MM.1S (cell line): ENCODE results near the gene APOBEC3H.

Source experiments
- DNase-seq: peaks from one replicate; pipeline ENCODE4 v3.0.0-alpha.2; 2015
- H2AFZ ChIP-seq: fragments of 300-600 bp; sonication (generic); 2 replicates; pipeline ENCODE4 v1.6.0; 2016; ENCODE audit warnings: antibody characterized with exemption, low read length
- H3F3A ChIP-seq: fragments of 300-600 bp; sonication (generic); 2 replicates; pipeline ENCODE4 v1.6.1; 2016; ENCODE audit warnings: mild to moderate bottlenecking, antibody characterized with exemption, low read length, moderate library complexity, mixed read lengths; ENCODE audit not compliant: insufficient read depth
- H3K27ac ChIP-seq: fragments of 300-600 bp; sonication (generic); 2 replicates; pipeline ENCODE4 v1.5.1; 2016; ENCODE audit warnings: mild to moderate bottlenecking, low read length
- H3K27me3 ChIP-seq: fragments of 300-600 bp; sonication (generic); replicated peaks from 2 replicates; pipeline ENCODE4 v1.6.0; 2016; ENCODE audit warnings: low read length; ENCODE audit not compliant: insufficient read depth
- H3K36me3 ChIP-seq: fragments of 300-600 bp; sonication (generic); replicated peaks from 2 replicates; pipeline ENCODE4 v1.6.1; 2016; ENCODE audit warnings: mild to moderate bottlenecking, low read length, mixed read lengths; ENCODE audit not compliant: insufficient read depth
- H3K4me1 ChIP-seq: fragments of 300-600 bp; sonication (generic); 2 replicates; pipeline ENCODE4 v1.6.1; 2016; ENCODE audit warnings: low read length, mixed read lengths
- H3K4me2 ChIP-seq: fragments of 300-600 bp; sonication (generic); 2 replicates; pipeline ENCODE4 v1.6.0; 2016; ENCODE audit warnings: low read depth, low read length
- H3K4me3 ChIP-seq: fragments of 300-600 bp; sonication (generic); 2 replicates; pipeline ENCODE4 v1.5.1; 2016; ENCODE audit warnings: low read length, mixed read lengths
- H3K79me2 ChIP-seq: fragments of 300-600 bp; sonication (generic); 2 replicates; pipeline ENCODE4 v1.6.1; 2016; ENCODE audit warnings: mixed run types, low read length, mixed read lengths
- H3K9ac ChIP-seq: fragments of 300-600 bp; sonication (generic); 2 replicates; pipeline ENCODE4 v1.6.1; 2016; ENCODE audit warnings: low read length, mixed read lengths
- H3K9me2 ChIP-seq: fragments of 300-600 bp; sonication (generic); replicated peaks from 2 replicates; pipeline ENCODE4 v1.6.1; 2016; ENCODE audit warnings: mild to moderate bottlenecking, low read length, mixed read lengths; ENCODE audit not compliant: insufficient read depth
- H3K9me3 ChIP-seq: fragments of 300-600 bp; sonication (generic); replicated peaks from 2 replicates; pipeline ENCODE4 v1.6.1; 2016; ENCODE audit warnings: mild to moderate bottlenecking, low read length, mixed read lengths; ENCODE audit not compliant: insufficient read depth
- H4K20me1 ChIP-seq: fragments of 300-600 bp; sonication (generic); 2 replicates; pipeline ENCODE4 v1.6.1; 2016; ENCODE audit warnings: mild to moderate bottlenecking, low read length, moderate library complexity, mixed read lengths; ENCODE audit not compliant: insufficient read depth
- CTCF ChIP-seq: fragments of 300-600 bp; sonication (generic); IDR thresholded peaks from 2 replicates; pipeline ENCODE4 v1.5.1; 2016; ENCODE audit warnings: antibody characterized with exemption, low read length, mixed read lengths
- EZH2 ChIP-seq: fragments of 300-600 bp; sonication (generic); optimal IDR thresholded peaks from 2 replicates; pipeline ENCODE3; 2017; ENCODE audit warnings: low read depth, mild to moderate bottlenecking, antibody characterized with exemption, low read length, mixed read lengths
- EZH2phosphoT487 ChIP-seq: fragments of 300-600 bp; sonication (generic); IDR thresholded peaks from 2 replicates; pipeline ENCODE4 v1.6.1; 2018; ENCODE audit warnings: antibody characterized with exemption, low read length

Gene APOBEC3H

GRCh38 chr22:39148727-39149535 lies 51.9 kb downstream of the APOBEC3H start:
- Histone ChIP-seq H4K20me1 (no peaks in the 10 kb centered on the region), H3K9me2 (no peaks in the 10 kb centered on the region), H3F3A (peaks cover 52% of the 10 kb centered on the region), H3K27ac (peak overlapping the region; percentile 71), H3K4me1 (peaks cover 53% of the 10 kb centered on the region), H3K9ac (peak overlapping the region; percentile 49), H3K9me3 (no peaks in the 10 kb centered on the region), H3K27me3 (no peaks in the 10 kb centered on the region), H3K79me2 (peaks cover 70% of the 10 kb centered on the region), H3K4me2 (peak overlapping the region; percentile 90), H3K4me3 (peak overlapping the region; percentile 27), H2AFZ (no peak overlapping the region), H3K36me3 (no peaks in the 10 kb centered on the region)
- TF ChIP-seq CTCF = no peak
- TF ChIP-seq EZH2 = no peak
- TF ChIP-seq EZH2phosphoT487 = no peak
- peak; percentile 82 for DNase-seq

- no peaks in the 10 kb centered on the region for H3K27me3 ChIP-seq
- H3K4me1 ChIP-seq = peaks cover 50% of the 10 kb centered on the region
- H3K36me3 ChIP-seq = no peaks in the 10 kb centered on the region
- no peaks in the 10 kb centered on the region for H3K9me2 ChIP-seq
- peak overlapping the region; percentile 90 for H3K4me2 ChIP-seq
- peaks cover 40% of the 10 kb centered on the region for H3F3A ChIP-seq
- no peak overlapping the region for H2AFZ ChIP-seq
- H4K20me1 ChIP-seq = no peaks in the 10 kb centered on the region
- peak overlapping the region; percentile 27 for H3K4me3 ChIP-seq
- peaks cover 65% of the 10 kb centered on the region for H3K79me2 ChIP-seq
- TF ChIP-seq CTCF = peak; percentile 38; the same call in 1 of the 2 replicates
- TF ChIP-seq EZH2 = no peak
- peak overlapping the region; percentile 49; the same call in 1 of the 2 replicates for H3K9ac ChIP-seq
- peak overlapping the region; percentile 71; the same call in 1 of the 2 replicates for H3K27ac ChIP-seq
- DNase-seq = peak; percentile 34
- no peaks in the 10 kb centered on the region for H3K9me3 ChIP-seq
These were observed 53.1 kb downstream of the APOBEC3H start for GRCh38 chr22:39149915-39150847.

- no peak for TF ChIP-seq EZH2
- no peak for TF ChIP-seq CTCF
- TF ChIP-seq EZH2phosphoT487 = no peak
- H3K9me3 ChIP-seq = no peaks in the 10 kb centered on the region
- H2AFZ ChIP-seq = no peak overlapping the region
- H3K27me3 ChIP-seq = no peaks in the 10 kb centered on the region
- H3K36me3 ChIP-seq = no peaks in the 10 kb centered on the region
- H3K4me1 ChIP-seq = peaks cover 50% of the 10 kb centered on the region
- DNase-seq = no peak
- H3K4me2 ChIP-seq = peak overlapping the region; percentile 90; the same call in 1 of the 2 replicates
- no peaks in the 10 kb centered on the region for H3K9me2 ChIP-seq
- no peak overlapping the region for H3K4me3 ChIP-seq
- peaks cover 39% of the 10 kb centered on the region for H3F3A ChIP-seq
- H3K27ac ChIP-seq = peak overlapping the region; percentile 71; the same call in 1 of the 2 replicates
- peak overlapping the region; percentile 82; the same call in 1 of the 2 replicates for H3K9ac ChIP-seq
- peaks cover 61% of the 10 kb centered on the region for H3K79me2 ChIP-seq
- no peaks in the 10 kb centered on the region for H4K20me1 ChIP-seq
These were observed 53.8 kb downstream of the APOBEC3H start for GRCh38 chr22:39150848-39151215.
